ENCODE measurements around the gene PSMC5. TPM values are rescaled to one million over a fixed set of nuclear protein-coding genes. Genes with fewer than 3 reads are reported as not detected.
"Not testable (repeated sequence)": the region's sequence is repeated elsewhere in the genome, so short reads cannot be mapped to it uniquely, and the experiment has no call there.

PSMC5 gene
- polyA plus RNA-seq, 1 donor (not counting 4 experiments of a cell fraction or from before 2014, with no cell fraction given), result 141 TPM

DNA sequence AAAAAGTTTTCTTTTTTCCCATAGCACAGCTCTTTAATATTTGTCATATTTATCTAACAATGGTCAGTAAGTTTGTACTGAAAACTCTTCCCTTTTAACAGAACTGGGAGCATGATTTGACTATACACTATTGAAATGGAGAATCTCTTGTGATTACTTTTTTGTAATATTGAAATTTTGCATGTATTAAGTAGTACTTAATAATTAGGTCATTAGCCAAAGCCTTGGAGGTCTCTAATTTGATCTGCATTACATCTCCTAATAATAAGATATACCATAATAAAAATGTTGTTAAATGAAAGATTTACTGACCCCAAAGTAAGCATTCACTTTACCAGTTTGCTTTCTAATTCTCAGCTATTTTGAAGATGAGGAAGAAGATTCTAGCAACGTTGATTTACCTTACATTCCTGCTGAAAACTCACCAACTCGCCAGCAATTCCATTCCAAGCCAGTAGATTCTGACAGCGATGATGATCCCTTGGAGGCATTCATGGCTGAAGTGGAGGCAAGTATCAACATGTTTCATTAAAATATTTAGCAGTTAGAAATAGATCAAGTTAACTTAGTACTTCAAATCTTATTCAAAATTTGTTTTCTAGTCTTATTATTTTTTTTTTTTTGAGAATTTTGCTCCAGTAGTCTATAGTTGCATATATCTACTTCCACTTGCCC is 35.0 kb upstream of the PSMC5 start:
- H3K79me2 ChIP-seq (ENCODE audit: control insufficient read depth, insufficient read depth, low read length), result peaks cover 73% of the 10 kb centered on the region

DNA sequence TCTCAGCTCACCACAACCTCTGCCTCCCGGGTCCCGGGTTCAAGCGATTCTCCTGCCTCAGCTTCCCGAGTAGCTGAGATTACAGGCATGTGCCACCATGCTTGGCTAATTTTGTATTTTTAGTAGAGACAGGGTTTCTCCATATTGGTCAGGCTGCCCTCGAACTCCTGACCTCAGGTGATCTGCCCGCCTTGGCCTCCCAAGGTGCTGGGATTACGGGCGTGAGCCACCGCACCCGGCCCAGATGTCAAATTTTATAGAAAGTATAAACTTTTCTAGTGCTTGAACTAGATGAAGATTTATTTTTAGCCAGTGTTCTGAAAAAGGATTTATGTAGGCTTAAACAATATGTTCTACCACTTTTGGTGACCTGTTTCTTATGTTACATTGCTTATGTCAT is 30.9 kb upstream of the PSMC5 start:
- H3K9me1 ChIP-seq (ENCODE audit: control insufficient read depth, extremely low read depth, insufficient read depth, low read length); H3K4me3 ChIP-seq (ENCODE audit: control insufficient read depth in 2 of 3, extremely low read depth in 1 of 3, insufficient read depth in 2 of 3, low read depth in 1 of 3, low read length in 3 of 3); H2AFZ ChIP-seq (ENCODE audit: control insufficient read depth, low read length); H3K9me3 ChIP-seq (ENCODE audit: control insufficient read depth, low read depth, low read length); H3K27me3 ChIP-seq (ENCODE audit: control insufficient read depth, extremely low read depth, insufficient read depth, low read length); H3K4me2 ChIP-seq (ENCODE audit: control insufficient read depth, extremely low read depth, insufficient read depth, low read depth, low read length); DNase-seq (ENCODE audit: low read depth, low spot score); H3K9ac ChIP-seq (ENCODE audit: control insufficient read depth, extremely low read depth, insufficient read depth, low read length); FAIRE-seq; H4K20me1 ChIP-seq (ENCODE audit: control insufficient read depth, extremely low read depth, insufficient read depth, low read length); dilution Hi-C loops (cut with MboI; ENCODE audit: extremely low pct_ligation_motif_present, low sequenced_read_pairs); H3K27ac ChIP-seq (ENCODE audit: control insufficient read depth, insufficient read depth, low read length): not testable (repeated sequence)
- peaks cover 15% of the 10 kb centered on the region for H3K4me1 ChIP-seq (ENCODE audit: control insufficient read depth, extremely low read depth, insufficient read depth, low read length)
- H3K79me2 ChIP-seq (ENCODE audit: control insufficient read depth, insufficient read depth, low read length), result peaks cover 50% of the 10 kb centered on the region
- peaks cover 29 to 62% of the 10 kb centered on the region in 2 experiments for H3K36me3 ChIP-seq (ENCODE audit: control insufficient read depth in 2 of 2, extremely low read depth in 1 of 2, insufficient read depth in 2 of 2, low read length in 2 of 2)

More for the DNA sequence above, 35.0 kb upstream of the PSMC5 start:
- Histone ChIP-seq H3K9ac (ENCODE audit: control insufficient read depth, extremely low read depth, insufficient read depth, low read length) (no peak overlapping the region), H3K4me2 (ENCODE audit: control insufficient read depth, extremely low read depth, insufficient read depth, low read depth, low read length) (peak overlapping the region; percentile 59), H3K27ac (ENCODE audit: control insufficient read depth, insufficient read depth, low read length) (peak overlapping the region; percentile 26), H3K9me3 (ENCODE audit: control insufficient read depth, low read depth, low read length) (no peaks in the 10 kb centered on the region), H3K4me1 (ENCODE audit: control insufficient read depth, extremely low read depth, insufficient read depth, low read length) (peaks cover 17% of the 10 kb centered on the region), H2AFZ (ENCODE audit: control insufficient read depth, low read length) (no peak overlapping the region), H4K20me1 (ENCODE audit: control insufficient read depth, extremely low read depth, insufficient read depth, low read length) (no peaks in the 10 kb centered on the region), H3K27me3 (ENCODE audit: control insufficient read depth, extremely low read depth, insufficient read depth, low read length) (no peaks in the 10 kb centered on the region), H3K36me3 (ENCODE audit: control insufficient read depth in 2 of 2, extremely low read depth in 1 of 2, insufficient read depth in 2 of 2, low read length in 2 of 2) (peaks cover 16 to 44% of the 10 kb centered on the region in 2 experiments), H3K4me3 (ENCODE audit: control insufficient read depth in 2 of 3, extremely low read depth in 1 of 3, insufficient read depth in 2 of 3, low read depth in 1 of 3, low read length in 3 of 3) (peak overlapping the region in 1 of 3 experiments; percentile 15), H3K9me1 (ENCODE audit: control insufficient read depth, extremely low read depth, insufficient read depth, low read length) (no peaks in the 10 kb centered on the region)
- no peak for DNase-seq (ENCODE audit: low read depth, low spot score)
- TF ChIP-seq EZH2 (IDR thresholded peaks at IDR 0.05; ENCODE audit: low read length), result no peak
- TF ChIP-seq, protein P1, sequence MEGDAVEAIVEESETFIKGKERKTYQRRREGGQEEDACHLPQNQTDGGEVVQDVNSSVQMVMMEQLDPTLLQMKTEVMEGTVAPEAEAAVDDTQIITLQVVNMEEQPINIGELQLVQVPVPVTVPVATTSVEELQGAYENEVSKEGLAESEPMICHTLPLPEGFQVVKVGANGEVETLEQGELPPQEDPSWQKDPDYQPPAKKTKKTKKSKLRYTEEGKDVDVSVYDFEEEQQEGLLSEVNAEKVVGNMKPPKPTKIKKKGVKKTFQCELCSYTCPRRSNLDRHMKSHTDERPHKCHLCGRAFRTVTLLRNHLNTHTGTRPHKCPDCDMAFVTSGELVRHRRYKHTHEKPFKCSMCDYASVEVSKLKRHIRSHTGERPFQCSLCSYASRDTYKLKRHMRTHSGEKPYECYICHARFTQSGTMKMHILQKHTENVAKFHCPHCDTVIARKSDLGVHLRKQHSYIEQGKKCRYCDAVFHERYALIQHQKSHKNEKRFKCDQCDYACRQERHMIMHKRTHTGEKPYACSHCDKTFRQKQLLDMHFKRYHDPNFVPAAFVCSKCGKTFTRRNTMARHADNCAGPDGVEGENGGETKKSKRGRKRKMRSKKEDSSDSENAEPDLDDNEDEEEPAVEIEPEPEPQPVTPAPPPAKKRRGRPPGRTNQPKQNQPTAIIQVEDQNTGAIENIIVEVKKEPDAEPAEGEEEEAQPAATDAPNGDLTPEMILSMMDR (optimal IDR thresholded peaks at IDR 0.05 in 1 of 3, IDR thresholded peaks at IDR 0.05 in 1 of 3, conservative IDR thresholded peaks at IDR 0.05 in 1 of 3; ENCODE audit: extremely low read depth in 1 of 3, insufficient read depth in 2 of 3, low read length in 3 of 3), result peak in 1 of 3 experiments; percentile 8
- peak; percentile 41 for FAIRE-seq
- dilution Hi-C loops (cut with MboI; ENCODE audit: extremely low pct_ligation_motif_present, low sequenced_read_pairs), result no loop called here

All from keratinocyte (primary cell).